Neural progenitor cell (in vitro differentiated cells): Measurements from ENCODE around the gene SNX20. TPM values are rescaled to one million over a fixed set of nuclear protein-coding genes. Genes with fewer than 3 reads are reported as not detected.

ENCODE experiments used
- DNase-seq: peaks from one replicate; pipeline ENCODE4 v3.0.0-alpha.2; 2016; ENCODE audit warnings: low spot score
- H2AFZ ChIP-seq: fragments of 200-600 bp; sonication (generic); replicated peaks from 2 replicates; pipeline ENCODE4 v1.6.1; 2016; ENCODE audit warnings: antibody characterized with exemption
- H3F3A ChIP-seq: fragments of 200-600 bp; sonication (generic); 2 replicates; pipeline ENCODE4 v1.6.1; 2016; ENCODE audit warnings: antibody characterized with exemption, low read depth
- H3K27ac ChIP-seq: fragments of 200-600 bp; sonication (generic); 2 replicates; pipeline ENCODE4 v1.5.1; 2016; ENCODE audit warnings: mild to moderate bottlenecking
- H3K27me3 ChIP-seq: fragments of 200-600 bp; sonication (generic); 2 replicates; pipeline ENCODE4 v1.6.1; 2016; ENCODE audit warnings: mild to moderate bottlenecking, moderate library complexity
- H3K36me3 ChIP-seq: fragments of 200-600 bp; sonication (generic); 2 replicates; pipeline ENCODE4 v1.5.1; 2016
- H3K4me1 ChIP-seq: fragments of 200-600 bp; sonication (generic); 2 replicates; pipeline ENCODE4 v1.6.1; 2016; ENCODE audit warnings: mixed run types
- H3K4me2 ChIP-seq: fragments of 200-600 bp; sonication (generic); 2 replicates; pipeline ENCODE4 v1.6.1; 2016
- H3K4me3 ChIP-seq: fragments of 200-600 bp; sonication (generic); 2 replicates; pipeline ENCODE4 v1.5.1; 2016
- H3K79me2 ChIP-seq: fragments of 200-600 bp; sonication (generic); 2 replicates; pipeline ENCODE4 v1.6.1; 2016; ENCODE audit warnings: low read depth
- H3K9ac ChIP-seq: fragments of 200-600 bp; sonication (generic); 2 replicates; pipeline ENCODE4 v1.6.1; 2016
- H3K9me3 ChIP-seq: fragments of 200-600 bp; sonication (generic); 2 replicates; pipeline ENCODE4 v1.5.1; 2016; ENCODE audit warnings: low read depth
- H4K20me1 ChIP-seq: fragments of 200-600 bp; sonication (generic); 2 replicates; pipeline ENCODE4 v1.6.1; 2016; ENCODE audit warnings: low read depth
- H3K27ac Mint-ChIP-seq: 3 replicates; pipeline ENCODE4 v1.8.0; 2021; ENCODE audit warnings: mixed read lengths
- H3K27me3 Mint-ChIP-seq: 2 replicates; pipeline ENCODE4 v1.8.0; 2022; ENCODE audit warnings: low read depth, mild to moderate bottlenecking, inconsistent platforms, moderate library complexity, mixed read lengths; ENCODE audit not compliant: insufficient read depth
- H3K36me3 Mint-ChIP-seq: 3 replicates; pipeline ENCODE4 v1.8.0; 2021; ENCODE audit warnings: mixed read lengths
- H3K4me1 Mint-ChIP-seq: 3 replicates; pipeline ENCODE4 v1.8.0; 2021; ENCODE audit warnings: mixed read lengths
- H3K4me3 Mint-ChIP-seq: 3 replicates; pipeline ENCODE4 v1.8.0; 2021; ENCODE audit warnings: mild to moderate bottlenecking, moderate library complexity, mixed read lengths
- H3K9me3 Mint-ChIP-seq: 3 replicates; pipeline ENCODE4 v1.8.0; 2020; ENCODE audit warnings: mixed read lengths
- EZH2 ChIP-seq: fragments of 200-600 bp; sonication (generic); IDR thresholded peaks from 2 replicates; pipeline ENCODE4 v1.6.1; 2017; ENCODE audit warnings: antibody characterized with exemption, mild to moderate bottlenecking, moderate library complexity
- EZH2phosphoT487 ChIP-seq: fragments of 200-600 bp; sonication (generic); IDR thresholded peaks from 2 replicates; pipeline ENCODE4 v1.6.1; 2017; ENCODE audit warnings: antibody characterized with exemption
- total RNA-seq: library from RNA; depleted of rRNA; stranded (reverse); fragments of >200 nt; gene quantifications from 2 replicates; pipeline ENCODE4 v1.2.3, GENCODE V29; 2015; ENCODE audit warnings: low replicate concordance
- TF ChIP-seq, protein P1 (sequence below): fragments of 200-600 bp; sonication (generic); IDR thresholded peaks from 2 replicates; pipeline ENCODE4 v1.5.1; 2017; ENCODE audit warnings: antibody characterized with exemption, mild to moderate bottlenecking

The SNX20 gene
- total RNA-seq, 1 donor from 2014 or later: not detected

DNA sequence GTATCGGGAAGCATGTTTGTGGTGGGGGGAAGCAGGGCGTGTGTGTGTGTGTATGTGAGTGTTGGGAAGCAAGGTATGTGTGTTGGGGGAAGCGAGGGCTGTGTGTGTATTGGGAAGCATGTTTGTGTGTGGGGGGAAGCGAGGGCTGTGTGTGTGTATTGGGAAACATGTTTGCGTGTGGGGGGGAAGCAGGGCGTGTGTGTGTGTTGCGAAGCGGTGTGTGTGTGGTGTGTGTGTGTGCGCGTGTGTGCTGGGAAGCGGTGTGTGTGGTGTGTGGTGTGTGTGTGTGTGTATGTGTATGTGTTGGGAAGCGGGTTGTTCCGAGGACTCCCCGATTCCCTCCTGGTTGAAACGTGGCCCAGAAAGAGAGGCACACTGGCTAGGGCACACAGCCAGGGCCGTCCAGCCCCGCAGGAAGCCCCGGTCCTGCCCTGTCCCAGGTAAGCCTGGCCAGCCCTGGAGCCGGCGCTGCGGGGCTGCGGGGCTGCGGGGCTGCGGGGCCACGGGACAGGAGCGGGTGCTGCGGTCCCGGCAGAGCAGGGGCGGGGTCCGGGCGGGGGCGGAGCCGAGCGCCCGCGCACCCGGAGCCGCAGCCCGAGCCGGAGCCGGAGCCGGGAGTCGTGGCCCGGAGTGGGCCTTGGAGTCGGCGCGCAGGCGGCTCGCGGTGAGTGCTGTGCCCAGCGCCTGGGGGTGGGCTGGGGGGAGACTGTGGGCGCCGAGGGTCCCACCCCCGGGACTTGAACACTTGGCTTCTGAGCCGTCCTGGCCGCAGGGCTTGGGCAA is 12.1 kb upstream of the SNX20 start, which contains the start of gene NOD2:
NOD2 (plus strand) TSS at position 608 of the 783 bp plus-strand sequence. CDS start 5,890 bp downstream, outside the sequence.
- H3K9ac ChIP-seq: no peak within 1 kb of the TSS
- H3K36me3 ChIP-seq: no peaks in the 10 kb centered on the region
- peak; percentile 63 for DNase-seq
- Mint-ChIP-seq H3K9me3 (no peaks in the 10 kb centered on the region), H3K36me3 (no peaks in the 10 kb centered on the region), H3K4me3 (peak within 1 kb of the TSS; percentile 76), H3K27me3 (peaks cover 22% of the 10 kb centered on the region), H3K4me1 (peaks cover 24% of the 10 kb centered on the region), H3K27ac (no peak within 1 kb of the TSS)
- H2AFZ ChIP-seq: peak within 1 kb of the TSS; percentile 80
- H3K4me1 ChIP-seq: peaks cover 19% of the 10 kb centered on the region
- H3K4me3 ChIP-seq: peak within 1 kb of the TSS; percentile 44
- H3K9me3 ChIP-seq: no peaks in the 10 kb centered on the region
- TF ChIP-seq, protein P1, sequence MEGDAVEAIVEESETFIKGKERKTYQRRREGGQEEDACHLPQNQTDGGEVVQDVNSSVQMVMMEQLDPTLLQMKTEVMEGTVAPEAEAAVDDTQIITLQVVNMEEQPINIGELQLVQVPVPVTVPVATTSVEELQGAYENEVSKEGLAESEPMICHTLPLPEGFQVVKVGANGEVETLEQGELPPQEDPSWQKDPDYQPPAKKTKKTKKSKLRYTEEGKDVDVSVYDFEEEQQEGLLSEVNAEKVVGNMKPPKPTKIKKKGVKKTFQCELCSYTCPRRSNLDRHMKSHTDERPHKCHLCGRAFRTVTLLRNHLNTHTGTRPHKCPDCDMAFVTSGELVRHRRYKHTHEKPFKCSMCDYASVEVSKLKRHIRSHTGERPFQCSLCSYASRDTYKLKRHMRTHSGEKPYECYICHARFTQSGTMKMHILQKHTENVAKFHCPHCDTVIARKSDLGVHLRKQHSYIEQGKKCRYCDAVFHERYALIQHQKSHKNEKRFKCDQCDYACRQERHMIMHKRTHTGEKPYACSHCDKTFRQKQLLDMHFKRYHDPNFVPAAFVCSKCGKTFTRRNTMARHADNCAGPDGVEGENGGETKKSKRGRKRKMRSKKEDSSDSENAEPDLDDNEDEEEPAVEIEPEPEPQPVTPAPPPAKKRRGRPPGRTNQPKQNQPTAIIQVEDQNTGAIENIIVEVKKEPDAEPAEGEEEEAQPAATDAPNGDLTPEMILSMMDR: no peak
- TF ChIP-seq EZH2: no peak
- TF ChIP-seq EZH2phosphoT487: no peak
- H3K27ac ChIP-seq: no peak within 1 kb of the TSS
- H3K4me2 ChIP-seq: peak within 1 kb of the TSS; percentile 80
- H3K79me2 ChIP-seq: no peaks in the 10 kb centered on the region
- peaks cover 38% of the 10 kb centered on the region for H3K27me3 ChIP-seq
- H3F3A ChIP-seq: no peaks in the 10 kb centered on the region
- H4K20me1 ChIP-seq: no peaks in the 10 kb centered on the region

DNA sequence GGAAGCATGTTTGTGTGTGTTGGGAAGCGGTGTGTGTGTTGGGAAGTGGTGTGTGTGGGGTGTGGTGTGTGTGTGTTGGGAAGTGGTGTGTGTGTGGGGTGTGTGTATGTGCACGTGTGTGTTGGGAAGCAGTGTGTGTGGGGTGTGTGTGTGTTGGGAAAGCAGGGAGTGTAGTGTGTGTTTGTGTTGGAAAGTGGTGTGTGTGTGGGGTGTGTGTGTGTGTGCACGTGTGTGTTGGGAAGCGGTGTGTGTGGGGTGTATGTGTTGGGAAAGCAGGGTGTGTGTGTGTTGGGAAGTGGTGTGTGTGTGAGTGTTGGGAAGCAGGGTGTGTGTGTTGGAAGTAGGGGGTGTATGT is 11.5 kb upstream of the SNX20 start:
- Mint-ChIP-seq H3K36me3 (no peaks in the 10 kb centered on the region), H3K9me3 (no peaks in the 10 kb centered on the region), H3K4me3 (peak overlapping the region; percentile 76), H3K27ac (no peak overlapping the region), H3K4me1 (peaks cover 19% of the 10 kb centered on the region), H3K27me3 (peaks cover 22% of the 10 kb centered on the region)
- peaks cover 38% of the 10 kb centered on the region for H3K27me3 ChIP-seq
- H3K9me3 ChIP-seq: no peaks in the 10 kb centered on the region
- no peaks in the 10 kb centered on the region for H3K79me2 ChIP-seq
- H3K4me3 ChIP-seq: no peak overlapping the region
- H3K4me1 ChIP-seq: peaks cover 19% of the 10 kb centered on the region
- no peaks in the 10 kb centered on the region for H3F3A ChIP-seq
- no peak overlapping the region for H3K9ac ChIP-seq
- TF ChIP-seq, protein P1: no peak
- TF ChIP-seq EZH2 (no peak), EZH2phosphoT487 (no peak)
- no peaks in the 10 kb centered on the region for H3K36me3 ChIP-seq
- no peaks in the 10 kb centered on the region for H4K20me1 ChIP-seq
- no peak overlapping the region for H3K4me2 ChIP-seq
- H3K27ac ChIP-seq: no peak overlapping the region
- H2AFZ ChIP-seq: no peak overlapping the region
- no peak for DNase-seq

GRCh38 chr16:50690177-50690576 is 9.1 kb upstream of the SNX20 start:
- H3K27ac ChIP-seq: no peak overlapping the region
- no peaks in the 10 kb centered on the region for H3K36me3 Mint-ChIP-seq
- no peak overlapping the region for H3K4me3 Mint-ChIP-seq
- no peak overlapping the region for H3K27ac Mint-ChIP-seq
- no peaks in the 10 kb centered on the region for H3K36me3 ChIP-seq
- no peaks in the 10 kb centered on the region for H3K4me1 ChIP-seq
- no peak for DNase-seq
- TF ChIP-seq, protein P1: no peak
- TF ChIP-seq EZH2: no peak
- no peak for TF ChIP-seq EZH2phosphoT487
- H3K4me3 ChIP-seq: no peak overlapping the region
- H2AFZ ChIP-seq: no peak overlapping the region
- no peaks in the 10 kb centered on the region for H3K79me2 ChIP-seq
- H3K9me3 Mint-ChIP-seq: no peaks in the 10 kb centered on the region
- no peak overlapping the region for H3K4me2 ChIP-seq
- H4K20me1 ChIP-seq: no peaks in the 10 kb centered on the region
- H3K27me3 ChIP-seq: peaks cover 37% of the 10 kb centered on the region
- H3K9me3 ChIP-seq: no peaks in the 10 kb centered on the region
- peaks cover 5% of the 10 kb centered on the region for H3K4me1 Mint-ChIP-seq
- H3K9ac ChIP-seq: no peak overlapping the region
- no peaks in the 10 kb centered on the region for H3F3A ChIP-seq
- peaks cover 22% of the 10 kb centered on the region for H3K27me3 Mint-ChIP-seq
